ENCODE data around the gene SHROOM2.

The SHROOM2 gene

GRCh38 chrX:9899640-9900111 lies 113.4 kb downstream of the SHROOM2 start:
- DNase-seq (ENCODE audit: low read depth): no peak

GRCh38 chrX:9902656-9903055 lies 116.4 kb downstream of the SHROOM2 start:
- no peak for DNase-seq (ENCODE audit: low read depth)

GRCh38 chrX:9903146-9903545 lies 116.9 kb downstream of the SHROOM2 start:
- no peak for DNase-seq (ENCODE audit: low read depth)

- DNase-seq (ENCODE audit: low read depth): no peak
Observed at GRCh38 chrX:9905288-9905687, 119.1 kb downstream of the SHROOM2 start.

GRCh38 chrX:9905721-9906120 lies 119.5 kb downstream of the SHROOM2 start:
- DNase-seq (ENCODE audit: low read depth): no peak

- no peak for DNase-seq (ENCODE audit: low read depth)
Observed at GRCh38 chrX:9906919-9907318, 120.7 kb downstream of the SHROOM2 start.

GRCh38 chrX:9907645-9908387 lies 121.6 kb downstream of the SHROOM2 start:
- no peak for DNase-seq (ENCODE audit: low read depth)

- DNase-seq (ENCODE audit: low read depth): no peak
Observed at GRCh38 chrX:9909254-9909653, 123.0 kb downstream of the SHROOM2 start.

- DNase-seq (ENCODE audit: low read depth): no peak
Observed at GRCh38 chrX:9911487-9911886, 125.3 kb downstream of the SHROOM2 start.

- DNase-seq (ENCODE audit: low read depth): no peak
Observed at GRCh38 chrX:9912351-9913145, 126.3 kb downstream of the SHROOM2 start.

- DNase-seq (ENCODE audit: low read depth): no peak
Observed at GRCh38 chrX:9913146-9913433, 126.9 kb downstream of the SHROOM2 start.

- no peak for DNase-seq (ENCODE audit: low read depth)
Observed at GRCh38 chrX:9917861-9918260, 131.6 kb downstream of the SHROOM2 start.

GRCh38 chrX:9919632-9920172 lies 133.5 kb downstream of the SHROOM2 start:
- no peak for DNase-seq (ENCODE audit: low read depth)

GRCh38 chrX:9921407-9921806 lies 135.2 kb downstream of the SHROOM2 start:
- no peak for DNase-seq (ENCODE audit: low read depth)

- no peak for DNase-seq (ENCODE audit: low read depth)
Observed at GRCh38 chrX:9923357-9923756, 137.1 kb downstream of the SHROOM2 start.

- DNase-seq (ENCODE audit: low read depth): no peak
Observed at GRCh38 chrX:9926002-9926401, 139.8 kb downstream of the SHROOM2 start.

- DNase-seq (ENCODE audit: low read depth): no peak
Observed at GRCh38 chrX:9927698-9928482, 141.7 kb downstream of the SHROOM2 start.

GRCh38 chrX:9935436-9935835 lies 149.2 kb downstream of the SHROOM2 start:
- DNase-seq (ENCODE audit: low read depth): no peak

GRCh38 chrX:9937761-9938160 lies 151.5 kb downstream of the SHROOM2 start:
- DNase-seq (ENCODE audit: low read depth): no peak

- DNase-seq (ENCODE audit: low read depth): no peak
Observed at GRCh38 chrX:9938516-9938915, 152.3 kb downstream of the SHROOM2 start.

- no peak for DNase-seq (ENCODE audit: low read depth)
Observed at GRCh38 chrX:9940421-9940820, 154.2 kb downstream of the SHROOM2 start.

- peak; percentile 1 for DNase-seq (ENCODE audit: low read depth)
Observed at GRCh38 chrX:9942086-9942485, 155.9 kb downstream of the SHROOM2 start.

All from activated T-cell treated with anti-CD3 and anti-CD28 coated beads for 1 hour (primary cell).